H1 (cell line): ENCODE results near the gene DOCK9. TPM values are rescaled to one million over a fixed set of nuclear protein-coding genes. Genes with fewer than 3 reads are reported as not detected.

Experiments used
- CTCF ChIA-PET: fragments of 300-600 bp; sonication (Branson Sonifier 250); formaldehyde crosslinking; loops from one replicate; lab custom pipeline; 2021; ENCODE audit not compliant: partially characterized antibody; lab: Charles Lee
- POLR2A ChIA-PET: fragments of 300-600 bp; sonication (Branson Sonifier 250); formaldehyde crosslinking; loops from one replicate; lab custom pipeline; 2021; ENCODE audit warnings: inconsistent platforms; ENCODE audit not compliant: partially characterized antibody; lab: Charles Lee
- DNase-seq, 2 experiments: peaks; one replicate each; pipeline versions ENCODE4 v3.0.0 to v3.0.0-alpha.2; 2010 to 2022; ENCODE audit warnings: low spot score in 2 of 2, low read depth in 1 of 2, mixed read lengths in 1 of 2
- FAIRE-seq: peaks from 2 replicates; lab custom pipeline; 2011; peaks lifted over from hg19 to GRCh38; lab: Jason Lieb, UNC
- H2AFZ ChIP-seq: 2 replicates; pipeline ENCODE4 v1.8.1; 2012; ENCODE audit warnings: low read length, inconsistent platforms
- H2AK5ac ChIP-seq: 2 replicates; pipeline ENCODE4 v1.6.1; 2013; ENCODE audit warnings: low read depth, low read length
- H2BK120ac ChIP-seq: replicated peaks from 2 replicates; pipeline ENCODE3; 2013; ENCODE audit warnings: low read depth, low read length, inconsistent platforms
- H2BK12ac ChIP-seq: 2 replicates; pipeline ENCODE4 v1.6.1; 2013; ENCODE audit warnings: low read depth, low read length
- H2BK15ac ChIP-seq: 2 replicates; pipeline ENCODE4 v1.6.1; 2013; ENCODE audit warnings: low read length
- H2BK20ac ChIP-seq: 2 replicates; pipeline ENCODE4 v1.6.1; 2013; ENCODE audit warnings: low read length
- H2BK5ac ChIP-seq: 2 replicates; pipeline ENCODE4 v1.6.1; 2013; ENCODE audit warnings: low read depth, low read length
- H3K14ac ChIP-seq: 2 replicates; pipeline ENCODE4 v1.6.1; 2013; ENCODE audit warnings: inconsistent platforms; ENCODE audit not compliant: insufficient read length
- H3K18ac ChIP-seq: 2 replicates; pipeline ENCODE4 v1.6.1; 2013; ENCODE audit warnings: low read length; ENCODE audit errors: extremely low read depth
- H3K23ac ChIP-seq: 2 replicates; pipeline ENCODE4 v1.6.1; 2013; ENCODE audit warnings: inconsistent platforms; ENCODE audit not compliant: insufficient read length
- H3K23me2 ChIP-seq: 2 replicates; pipeline ENCODE4 v1.6.1; 2013; ENCODE audit warnings: low read depth, low read length
- H3K27ac ChIP-seq: 2 replicates; pipeline ENCODE4 v1.6.1; 2011; ENCODE audit warnings: low read depth, low read length, inconsistent platforms
- H3K27me3 ChIP-seq, 4 experiments: replicated peaks in 1 of 4; 1 replicate in 1 of 4; 2 replicates in 3 of 4; pipeline versions ENCODE4 v1.6.1 to v1.8.1; 2011 to 2013; ENCODE audit warnings: low read length in 3 of 4, mild to moderate bottlenecking in 3 of 4, inconsistent platforms in 2 of 4, mixed read lengths in 2 of 4, moderate library complexity in 1 of 4; ENCODE audit not compliant: control insufficient read depth in 3 of 4, insufficient read depth in 3 of 4; ENCODE audit errors: extremely low read depth in 1 of 4
- H3K36me3 ChIP-seq, 4 experiments: 2 replicates each; pipeline versions ENCODE4 v1.6.1 to v1.8.1; 2011 to 2013; ENCODE audit warnings: mild to moderate bottlenecking in 4 of 4, low read length in 3 of 4, moderate library complexity in 2 of 4, control low read depth in 1 of 4, inconsistent platforms in 1 of 4; ENCODE audit not compliant: insufficient read depth in 4 of 4, control insufficient read depth in 2 of 4
- H3K4ac ChIP-seq: replicated peaks from 2 replicates; pipeline ENCODE3; 2013; ENCODE audit warnings: low read length, low read depth, mixed read lengths, inconsistent platforms; ENCODE audit not compliant: insufficient read length
- H3K4me1 ChIP-seq, 4 experiments: replicated peaks in 1 of 4; 1 replicate in 1 of 4; 2 replicates in 3 of 4; pipeline versions ENCODE4 v1.6.1 to v1.8.1; 2011 to 2013; ENCODE audit warnings: low read length in 3 of 4, inconsistent platforms in 2 of 4, mixed read lengths in 1 of 4; ENCODE audit not compliant: insufficient read depth in 4 of 4, control insufficient read depth in 3 of 4
- H3K4me2 ChIP-seq, 2 experiments: 2 replicates each; pipeline versions ENCODE4 v1.6.1 to v1.8.1; 2011 to 2013; ENCODE audit warnings: low read depth in 2 of 2, low read length in 2 of 2, control low read depth in 1 of 2, inconsistent platforms in 1 of 2, mild to moderate bottlenecking in 1 of 2; ENCODE audit not compliant: insufficient read depth in 1 of 2
- H3K4me3 ChIP-seq, 4 experiments: fragments of 200-600, 300-600 bp in 1 of 4; sonication (generic), shearing (Covaris generic), sonication (Bioruptor Twin) in 1 of 4; 2 replicates each; pipeline versions ENCODE4 v1.5.1 to v1.8.1; 2011 to 2016; ENCODE audit warnings: low read length in 4 of 4, low read depth in 3 of 4, control low read depth in 2 of 4, inconsistent platforms in 2 of 4, mild to moderate bottlenecking in 2 of 4, mixed read lengths in 1 of 4, moderate library complexity in 1 of 4; ENCODE audit not compliant: insufficient read depth in 2 of 4; ENCODE audit errors: extremely low read depth in 1 of 4
- H3K56ac ChIP-seq: replicated peaks from 2 replicates; pipeline ENCODE3; 2013; ENCODE audit warnings: low read depth, mild to moderate bottlenecking, mixed read lengths, low read length, inconsistent platforms; ENCODE audit not compliant: insufficient read length
- H3K79me1 ChIP-seq: 2 replicates; pipeline ENCODE4 v1.6.1; 2013; ENCODE audit warnings: low read depth, low read length, control low read depth
- H3K79me2 ChIP-seq, 2 experiments: 2 replicates each; pipeline versions ENCODE4 v1.6.1 to v1.8.1; 2012 to 2013; ENCODE audit warnings: low read length in 2 of 2, mild to moderate bottlenecking in 2 of 2, inconsistent platforms in 1 of 2; ENCODE audit not compliant: insufficient read depth in 2 of 2, control insufficient read depth in 1 of 2
- H3K9ac ChIP-seq, 4 experiments: replicated peaks in 1 of 4; 1 replicate in 1 of 4; 2 replicates in 3 of 4; pipeline versions ENCODE4 v1.6.1 to v1.8.1; 2011 to 2013; ENCODE audit warnings: low read depth in 3 of 4, low read length in 3 of 4, control low read depth in 2 of 4, mild to moderate bottlenecking in 2 of 4, moderate library complexity in 2 of 4, inconsistent platforms in 1 of 4; ENCODE audit errors: extremely low read depth in 1 of 4
- H3K9me3 ChIP-seq, 2 experiments: 2 replicates each; pipeline versions ENCODE4 v1.6.1 to v1.8.1; 2012 to 2013; ENCODE audit warnings: mild to moderate bottlenecking in 2 of 2, moderate library complexity in 2 of 2, control low read depth in 1 of 2, inconsistent platforms in 1 of 2, low read depth in 1 of 2, low read length in 1 of 2, mixed read lengths in 1 of 2; ENCODE audit not compliant: insufficient read depth in 2 of 2
- H4K20me1 ChIP-seq, 2 experiments: replicated peaks in 1 of 2; 2 replicates each; pipeline versions ENCODE3 to v1.8.1; 2011 to 2013; ENCODE audit warnings: inconsistent platforms in 2 of 2, low read length in 2 of 2, mild to moderate bottlenecking in 1 of 2; ENCODE audit not compliant: insufficient read depth in 2 of 2, control insufficient read depth in 1 of 2
- H4K5ac ChIP-seq: 2 replicates; pipeline ENCODE4 v1.6.1; 2013; ENCODE audit warnings: low read length, low read depth, mixed read lengths, inconsistent platforms; ENCODE audit not compliant: insufficient read length
- H4K8ac ChIP-seq: 2 replicates; pipeline ENCODE4 v1.8.0; 2013; ENCODE audit warnings: mild to moderate bottlenecking, moderate library complexity, low read length, inconsistent platforms; ENCODE audit not compliant: insufficient read depth; ENCODE audit errors: extremely low read depth
- H4K91ac ChIP-seq: replicated peaks from 2 replicates; pipeline ENCODE3; 2013; ENCODE audit warnings: low read length, mixed read lengths, inconsistent platforms; ENCODE audit not compliant: insufficient read length
- GABPA ChIP-seq: IDR thresholded peaks from 2 replicates; pipeline ENCODE4 v1.6.1; 2011; ENCODE audit warnings: mild to moderate bottlenecking, low read length, moderate library complexity, borderline replicate concordance; ENCODE audit not compliant: insufficient read depth
- NANOG ChIP-seq: IDR thresholded peaks from 2 replicates; pipeline ENCODE4 v1.6.1; 2011; ENCODE audit warnings: low read length, low read depth, mild to moderate bottlenecking, inconsistent platforms; ENCODE audit not compliant: insufficient read depth, poor library complexity, severe bottlenecking
- POLR2AphosphoS5 ChIP-seq: IDR thresholded peaks from 2 replicates; pipeline ENCODE4 v1.6.1; 2011; ENCODE audit warnings: low read depth, low read length
- WGBS, 2 experiments: shearing (Covaris generic) in 1 of 2; methylation state at CpG; one replicate each; pipeline versions ENCODE4 v1.1.6 to v1.1.7; 2013 to 2015; ENCODE audit warnings: low lambda C conversion rate in 2 of 2, mixed read lengths in 2 of 2, inconsistent platforms in 1 of 2, low coverage in 1 of 2, missing lambda C conversion rate in 1 of 2; ENCODE audit not compliant: insufficient replicate concordance in 2 of 2, insufficient coverage in 1 of 2, insufficient read length in 1 of 2; ENCODE audit errors: extremely low coverage in 1 of 2, missing lambda C conversion rate in 1 of 2; 5-methylcytosine and 5-hydroxymethylcytosine counted together
- polyA plus RNA-seq, 7 experiments: library from polyadenylated mRNA; depleted of rRNA in 3 of 7; stranded (reverse) in 5 of 7; unstranded in 2 of 7; fragments of >200 nt in 5 of 7; fragments of 200-250 nt in 2 of 7; gene quantifications; 1 replicate in 5 of 7; 2 replicates in 1 of 7; 4 replicates in 1 of 7; pipeline versions ENCODE4 v1.2.1 to v1.2.3, GENCODE V29; 2011 to 2013; ENCODE audit warnings: missing spikeins in 2 of 7, mixed read lengths in 2 of 7
- total RNA-seq: library from RNA; stranded (reverse); fragmentation: NEBNext Ultra II Directional; extraction: Animal tissue kit (Norgen Biotek cat#: 25700); gene quantifications from 2 replicates; pipeline ENCODE4 v1.2.1, GENCODE V29; 2021

The DOCK9 gene
- total and polyA plus RNA-seq, 2 of the 8 experiments (the other 6 are each of a cell fraction or from before 2014, with no cell fraction given), result 21.6 to 31.5 TPM

GRCh38 chr13:98967491-98967890 lies 10.4 kb downstream of the DOCK9 start:
- FAIRE-seq, result no peak
- Histone ChIP-seq H2BK5ac (no peak overlapping the region), H4K5ac (no peak overlapping the region), H3K9ac (no peak overlapping the region), H3K4me1 (peaks cover 0 to under 1% (median 0%) of the 10 kb centered on the region in 4 experiments; a peak in 3 of 7 replicates), H3K4ac (no peak overlapping the region), H2BK15ac (no peak overlapping the region), H4K8ac (no peak overlapping the region), H3K23me2 (no peaks in the 10 kb centered on the region), H2BK20ac (no peak overlapping the region), H3K18ac (no peak overlapping the region), H3K79me1 (no peaks in the 10 kb centered on the region), H3K36me3 (no peaks in the 10 kb centered on the region), H3K27me3 (no peaks in the 10 kb centered on the region), H3K4me3 (no peak overlapping the region), H3K4me2 (no peak overlapping the region), H3K56ac (no peak overlapping the region), H3K79me2 (no peaks in the 10 kb centered on the region), H3K9me3 (no peaks in the 10 kb centered on the region), H3K23ac (no peak overlapping the region), H4K91ac (no peak overlapping the region), H2BK120ac (no peak overlapping the region), H3K27ac (no peak overlapping the region)
- 96% methylated on average over 4 of the region's 4 CpGs; no CpG with 5 or more reads in 1 of the 2 experiments for WGBS, 2 experiments
- DNase-seq, result no peak
- ChIA-PET POLR2A (no interaction called here), CTCF (no interaction called here)
- TF ChIP-seq NANOG (no peak), POLR2AphosphoS5 (no peak), GABPA (no peak)
- TF ChIP-seq, all 59 proteins: peak for 0
- H3K14ac ChIP-seq, result no peak overlapping the region
- H2AFZ ChIP-seq, result no peak overlapping the region
- no peaks in the 10 kb centered on the region for H4K20me1 ChIP-seq
- H2BK12ac ChIP-seq, result no peak overlapping the region
- H2AK5ac ChIP-seq, result no peak overlapping the region
